Activated T-helper 2 cell treated with anti-CD3 and anti-CD28 coated beads, Interferon-gamma antibody, Interleukin-2, Interleukin-4, amounts not matched to agents 10 μg/mL and 5 μg/mL and 100 μg/mL, durations not matched to agents 14 hours and 24 hours and 36 hours (primary cell): ENCODE measurements around the gene HTT. TPM values are rescaled to one million over a fixed set of nuclear protein-coding genes. Genes with fewer than 3 reads are reported as not detected.
"Not testable (repeated sequence)": the region's sequence is repeated elsewhere in the genome, so short reads cannot be mapped to it uniquely, and the experiment has no call there.

ENCODE experiments used
- DNase-seq: peaks from one replicate; pipeline ENCODE4 v3.0.0; 2021; ENCODE audit warnings: low spot score
- H3K27ac Mint-ChIP-seq: one replicate; pipeline ENCODE4 v1.8.0; 2021; ENCODE audit warnings: mixed read lengths
- H3K27me3 Mint-ChIP-seq: one replicate; pipeline ENCODE4 v1.8.0; 2021; ENCODE audit warnings: low read depth, mixed read lengths
- H3K36me3 Mint-ChIP-seq: one replicate; pipeline ENCODE4 v1.8.0; 2021; ENCODE audit warnings: low read depth, mixed read lengths
- H3K4me1 Mint-ChIP-seq: one replicate; pipeline ENCODE4 v1.8.0; 2021; ENCODE audit warnings: low read depth, mixed read lengths
- H3K4me3 Mint-ChIP-seq: one replicate; pipeline ENCODE4 v1.8.0; 2021; ENCODE audit warnings: low read depth, mild to moderate bottlenecking, moderate library complexity, mixed read lengths
- H3K9me3 Mint-ChIP-seq: one replicate; pipeline ENCODE4 v1.8.0; 2021; ENCODE audit warnings: mixed read lengths
- intact Hi-C: fragments of 100-400 bp; cut with micrococcal nuclease; formaldehyde crosslinking; loops from one replicate; pipeline ENCODE4 v1.15.1; 2023
- total RNA-seq: library from RNA; stranded (reverse); gene quantifications from 2 replicates; pipeline ENCODE4 v1.2.3, GENCODE V29; 2022

The HTT gene
- total RNA-seq, 1 donor from 2014 or later, result 65.3 TPM

DNA sequence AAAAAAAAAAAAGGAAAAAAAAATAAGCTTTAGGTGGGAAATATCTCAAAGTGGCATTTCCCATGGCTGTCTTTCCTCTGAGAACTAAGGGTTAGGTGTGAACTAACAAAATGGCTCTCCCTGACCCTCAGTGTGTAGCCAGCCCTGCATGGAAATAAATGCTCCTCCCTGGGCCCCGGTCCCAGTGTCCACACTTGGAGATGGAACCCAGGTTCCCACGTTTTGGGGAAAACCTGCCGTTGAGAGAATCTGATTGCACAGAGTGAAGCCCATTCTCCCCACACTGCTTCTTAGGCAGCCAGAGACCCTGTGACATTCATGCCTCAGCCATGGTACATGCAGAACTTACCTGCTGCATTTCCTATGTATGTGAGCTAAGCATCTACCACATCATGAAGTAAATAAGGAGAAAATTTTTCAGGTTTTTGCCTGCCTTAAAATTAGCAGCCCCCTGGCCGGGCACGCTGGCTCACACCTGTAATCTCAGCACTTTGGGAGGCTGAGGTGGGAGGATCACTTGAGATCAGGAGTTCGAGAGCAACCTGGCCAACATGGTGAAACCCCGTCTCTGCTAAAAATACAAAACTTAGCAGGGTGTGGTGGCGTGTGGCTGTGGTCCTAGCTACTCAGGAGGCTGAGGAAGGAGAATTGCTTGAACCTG lies 34.6 kb upstream of the HTT start:
- intact Hi-C loops, result loop anchor here (5.0 kb wide), 1 partner anchor 78 kb away; the partner anchor contains the start of genes GRK4 and NOP14
- Mint-ChIP-seq H3K4me3 (no peak overlapping the region), H3K27me3 (peaks cover 3% of the 10 kb centered on the region), H3K36me3 (no peaks in the 10 kb centered on the region), H3K9me3 (no peaks in the 10 kb centered on the region), H3K4me1 (peaks cover 38% of the 10 kb centered on the region), H3K27ac (no peak overlapping the region)
- no peak for DNase-seq

DNA sequence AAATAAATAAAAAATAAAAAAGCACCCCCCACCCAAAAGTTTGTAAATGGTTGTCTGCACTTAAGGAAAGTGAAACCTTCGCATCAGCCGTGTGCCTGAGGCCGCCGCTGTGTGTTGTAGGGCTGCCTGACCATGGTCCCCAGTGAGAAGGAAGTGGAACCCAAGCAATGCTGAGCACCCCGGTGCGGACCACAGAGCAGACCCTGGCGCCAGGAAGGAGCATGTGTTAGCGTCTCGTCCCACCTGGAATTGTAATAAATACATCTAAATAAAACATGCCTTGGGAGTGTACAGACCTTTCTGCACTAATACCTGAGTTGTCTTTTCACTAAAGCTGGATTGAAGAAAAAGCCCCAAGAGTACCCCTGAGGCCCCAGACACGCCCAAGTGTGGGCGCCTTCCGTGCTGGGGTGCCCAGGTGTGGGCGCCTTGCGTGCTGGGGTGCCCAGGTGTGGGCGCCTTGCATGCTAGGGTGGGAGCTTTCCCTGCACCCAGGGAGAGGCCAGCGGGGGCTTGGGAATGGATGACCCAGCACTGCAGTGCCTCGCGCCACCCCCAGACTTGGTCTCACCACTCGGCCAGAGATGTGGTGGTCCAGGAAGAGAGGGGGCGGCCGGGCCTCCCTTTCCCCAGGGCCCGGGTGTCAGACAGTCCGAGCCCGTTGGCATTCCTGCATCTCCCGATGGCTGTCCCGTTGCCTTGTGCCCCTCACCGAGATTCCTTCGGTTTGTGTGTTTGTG lies 33.9 kb upstream of the HTT start:
- peak overlapping the region; percentile 74 for H3K27ac Mint-ChIP-seq
- intact Hi-C loops, result loop anchor here (1.0 kb wide), 1 partner anchor 34 kb away; the partner anchor contains the start of genes HTT and HTT-AS
- peaks cover 3% of the 10 kb centered on the region for H3K27me3 Mint-ChIP-seq
- H3K36me3 Mint-ChIP-seq, result peaks cover 5% of the 10 kb centered on the region
- peaks cover 45% of the 10 kb centered on the region for H3K4me1 Mint-ChIP-seq
- peaks cover 5% of the 10 kb centered on the region for H3K9me3 Mint-ChIP-seq
- DNase-seq, result no peak
- H3K4me3 Mint-ChIP-seq, result peak overlapping the region; percentile 84

DNA sequence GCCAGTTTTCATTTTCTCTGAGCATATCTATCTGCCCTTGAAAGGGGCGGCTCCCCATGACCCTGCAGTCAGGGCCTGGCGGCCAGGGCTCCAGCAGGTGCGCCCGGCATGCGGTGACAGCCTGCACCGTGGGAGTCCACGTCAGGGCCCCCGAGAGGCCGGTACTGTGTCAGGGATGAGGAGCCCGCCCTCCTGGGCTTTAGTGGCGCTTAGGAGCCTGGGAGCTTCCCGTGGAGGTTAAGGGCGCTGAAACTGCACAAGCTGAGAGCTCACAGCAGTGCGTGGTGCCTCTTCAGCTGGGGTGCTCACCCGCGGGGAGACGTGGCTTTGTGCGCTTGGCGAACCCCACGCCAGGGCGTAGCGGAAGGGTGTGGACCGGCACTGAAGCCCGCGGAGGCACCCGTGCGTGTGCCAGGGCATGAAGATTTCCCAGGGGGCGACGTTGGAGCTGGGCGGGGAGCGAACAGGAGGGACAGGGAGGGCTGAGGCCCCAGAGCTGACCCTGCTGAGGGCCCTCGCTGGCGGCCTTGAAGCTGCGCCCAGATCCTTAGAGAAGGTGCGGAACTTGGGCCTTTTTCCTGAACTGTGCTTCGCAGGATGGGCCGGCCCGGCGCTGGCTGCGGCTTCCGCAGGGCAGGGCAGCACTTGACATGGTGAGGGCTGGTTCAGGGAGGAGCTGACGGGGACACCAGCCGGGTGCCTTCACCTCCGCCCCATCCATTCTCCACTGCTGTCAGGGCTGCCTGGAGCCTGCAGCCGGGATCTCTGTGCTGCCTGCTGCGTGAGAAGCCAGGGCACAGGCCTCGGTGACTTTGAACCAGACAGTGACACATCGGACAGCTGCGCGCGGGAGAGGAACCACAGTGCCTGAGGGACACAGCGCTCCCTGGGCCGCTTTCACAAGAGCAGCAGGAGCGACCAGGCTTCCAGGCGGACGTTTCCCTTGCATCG lies 33.0 kb upstream of the HTT start:
- Mint-ChIP-seq H3K27me3 (peaks cover 3% of the 10 kb centered on the region), H3K4me3 (peak overlapping the region; percentile 84), H3K36me3 (peaks cover 7% of the 10 kb centered on the region), H3K9me3 (peaks cover 7% of the 10 kb centered on the region), H3K4me1 (peaks cover 47% of the 10 kb centered on the region), H3K27ac (peak overlapping the region; percentile 74)
- peak; percentile 43 for DNase-seq
- intact Hi-C loops, result loop anchor here (1.0 kb wide), 1 partner anchor 33 kb away; the partner anchor contains the start of genes HTT and HTT-AS

DNA sequence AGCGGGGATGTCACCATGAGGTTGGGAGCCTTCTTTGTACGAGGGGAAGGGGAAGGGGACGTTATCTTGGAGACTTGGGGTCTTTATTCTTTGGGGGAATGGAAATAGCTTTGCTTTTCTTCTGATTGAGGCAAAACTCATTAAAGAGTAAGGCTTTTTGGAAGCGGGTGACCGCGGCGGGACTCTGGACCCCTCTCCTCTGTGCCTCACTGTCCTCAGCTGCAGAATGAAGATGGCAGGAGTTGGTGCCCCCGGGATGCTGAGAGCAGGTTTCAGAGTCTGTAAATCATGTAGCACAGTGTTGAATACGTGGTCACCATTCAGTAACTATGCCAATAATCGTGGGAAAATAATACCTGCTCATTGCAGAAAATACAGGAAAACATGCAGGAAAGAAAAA lies 32.3 kb upstream of the HTT start:
- Mint-ChIP-seq H3K9me3 (peaks cover 7% of the 10 kb centered on the region), H3K27me3 (peaks cover 2% of the 10 kb centered on the region), H3K4me1 (peaks cover 43% of the 10 kb centered on the region), H3K4me3 (peak overlapping the region; percentile 84), H3K27ac (peak overlapping the region; percentile 71), H3K36me3 (peaks cover 7% of the 10 kb centered on the region)
- intact Hi-C loops, result no loop called here
- DNase-seq, result no peak

DNA sequence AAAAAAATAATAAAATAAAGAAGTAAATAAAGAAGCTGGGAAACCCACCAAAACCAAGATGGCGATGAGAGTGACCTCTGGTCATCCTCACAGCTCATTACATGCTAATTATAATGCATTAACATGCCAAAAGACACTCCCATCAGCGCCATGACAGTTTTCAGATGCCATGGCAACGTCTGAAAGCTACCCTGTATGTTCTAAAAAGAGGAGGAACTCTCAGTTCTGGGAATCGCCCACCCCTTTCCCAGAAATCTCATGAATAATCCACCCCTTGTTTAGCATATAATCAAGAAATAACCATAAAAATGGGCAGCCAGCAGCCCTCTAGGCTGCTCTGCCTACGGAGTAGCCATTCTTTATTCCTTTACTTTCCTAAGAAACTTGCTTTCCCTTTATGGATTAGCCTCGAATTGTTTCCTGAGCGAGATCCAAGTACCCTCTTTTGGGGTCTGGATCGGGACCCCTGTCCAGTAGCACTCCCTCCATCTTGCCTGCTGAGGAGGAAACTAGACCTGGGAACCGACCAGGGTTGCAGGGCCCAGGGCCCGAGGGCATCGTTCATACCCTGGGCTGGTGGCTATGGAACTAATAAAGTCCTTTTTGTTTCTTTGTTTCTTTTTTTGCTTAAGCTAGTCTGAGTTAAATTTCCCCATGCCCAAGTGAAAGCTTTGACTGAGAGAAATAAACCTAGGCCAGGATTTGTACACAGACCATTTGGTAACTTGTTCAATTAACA lies 31.0 kb upstream of the HTT start:
- peaks cover 43% of the 10 kb centered on the region for H3K4me1 Mint-ChIP-seq
- no peak overlapping the region for H3K4me3 Mint-ChIP-seq
- H3K27me3 Mint-ChIP-seq, result no peaks in the 10 kb centered on the region
- intact Hi-C loops, result no loop called here
- no peak overlapping the region for H3K27ac Mint-ChIP-seq
- DNase-seq, result no peak
- peaks cover 7% of the 10 kb centered on the region for H3K9me3 Mint-ChIP-seq
- H3K36me3 Mint-ChIP-seq, result peaks cover 7% of the 10 kb centered on the region

DNA sequence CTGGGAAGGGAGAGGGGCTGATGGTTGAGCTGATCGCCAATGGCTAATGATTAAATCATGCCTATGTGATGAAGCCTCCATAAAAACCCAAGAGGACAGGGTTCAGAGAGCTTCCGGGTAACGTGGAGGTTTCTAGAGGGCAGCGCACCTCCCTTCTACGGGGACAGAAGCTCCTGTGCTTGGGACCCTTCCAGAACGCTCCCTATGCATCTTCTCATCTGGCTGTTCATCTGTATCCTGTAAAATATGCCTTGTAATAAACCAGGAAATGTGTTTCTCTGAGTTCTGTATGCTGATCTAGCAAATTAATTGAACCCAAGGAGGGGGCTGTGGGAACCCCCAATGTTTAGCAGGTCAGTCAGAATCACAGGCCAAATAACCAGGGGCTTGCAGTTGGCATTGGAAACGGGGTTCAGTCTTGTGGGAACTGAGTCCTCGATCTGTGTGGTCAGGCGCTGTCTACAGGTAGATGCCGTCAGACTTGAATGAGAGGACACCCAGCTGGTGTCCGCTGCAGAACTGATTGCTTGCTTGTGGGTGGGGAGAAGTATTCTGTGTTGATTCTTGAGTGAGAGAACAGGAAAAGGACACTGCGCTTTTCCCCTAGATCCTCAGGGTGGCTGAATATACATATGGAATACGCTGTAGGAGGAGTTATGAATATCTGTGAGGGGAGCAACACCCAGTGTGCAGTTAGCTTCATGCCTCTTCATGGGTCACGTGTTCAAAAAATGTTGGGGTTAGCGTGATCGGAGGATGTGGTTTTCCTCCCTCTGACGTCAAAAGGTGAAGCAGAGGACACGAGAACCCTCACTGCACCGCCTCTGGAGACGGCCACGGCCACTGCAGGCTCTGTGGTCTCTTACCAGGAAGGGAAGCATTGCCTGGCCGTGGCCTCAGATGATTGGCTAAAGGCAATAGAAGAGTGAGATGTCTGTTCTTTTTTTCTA lies 29.3 kb upstream of the HTT start:
- Mint-ChIP-seq H3K4me1 (peaks cover 43% of the 10 kb centered on the region), H3K36me3 (peaks cover 7% of the 10 kb centered on the region)
- intact Hi-C loops, result loop anchor here (5.0 kb wide), 2 partner anchors 42 to 298 kb away; no protein-coding TSS in a partner anchor

DNA sequence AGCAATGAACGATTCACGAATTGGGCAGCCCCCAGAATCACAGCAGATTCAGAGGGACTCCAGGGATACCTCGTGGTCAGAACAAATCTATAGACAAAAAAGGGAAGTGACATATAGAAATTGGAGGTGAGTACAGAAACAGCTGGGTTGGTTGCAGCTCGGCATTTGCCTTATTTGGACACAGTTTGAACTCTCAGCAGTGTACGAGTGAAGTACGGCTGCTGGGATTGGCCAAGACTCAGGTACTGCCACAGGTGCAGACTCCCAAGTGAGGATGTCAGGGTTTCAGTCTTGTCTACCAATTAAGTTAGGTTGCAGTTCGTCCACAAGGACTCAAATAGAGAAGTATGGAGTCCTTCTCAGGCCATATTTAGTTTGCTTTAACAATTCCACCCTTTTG lies 28.3 kb upstream of the HTT start:
- no peak for DNase-seq
- intact Hi-C loops, result loop anchor here (2.0 to 5.0 kb wide), 3 partner anchors 41 to 299 kb away; no protein-coding TSS in a partner anchor
- H3K36me3 Mint-ChIP-seq, result peaks cover 7% of the 10 kb centered on the region
- no peak overlapping the region for H3K4me3 Mint-ChIP-seq
- H3K9me3 Mint-ChIP-seq, result peaks cover 7% of the 10 kb centered on the region
- peaks cover 5% of the 10 kb centered on the region for H3K27me3 Mint-ChIP-seq
- H3K4me1 Mint-ChIP-seq, result peaks cover 38% of the 10 kb centered on the region
- H3K27ac Mint-ChIP-seq, result no peak overlapping the region

More for the DNA sequence above, 29.3 kb upstream of the HTT start:
- DNase-seq, result peak; percentile 80
- Mint-ChIP-seq H3K27me3 (peaks cover 5% of the 10 kb centered on the region), H3K9me3 (peaks cover 7% of the 10 kb centered on the region), H3K4me3 (peak overlapping the region; percentile 31), H3K27ac (peak overlapping the region; percentile 82)

DNA sequence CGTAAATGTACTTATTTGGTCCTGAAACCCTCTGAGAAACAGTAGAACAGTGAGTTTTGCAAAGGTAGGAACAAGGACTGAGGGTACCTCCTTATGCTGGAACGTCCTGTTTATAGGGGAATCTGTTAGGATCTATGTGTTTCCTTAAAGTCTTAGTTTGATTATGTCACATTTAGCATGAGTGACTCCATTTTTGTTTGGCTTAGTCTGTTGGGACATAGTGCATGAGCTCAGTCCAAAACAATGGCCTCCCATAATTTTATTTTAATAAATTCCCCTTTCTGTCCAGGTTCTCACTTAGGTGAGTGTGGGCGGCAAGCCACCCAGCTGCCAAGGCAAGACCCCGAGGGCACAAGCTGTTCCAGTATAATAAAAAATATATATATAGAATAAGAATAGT lies 27.9 kb upstream of the HTT start:
- peaks cover 7% of the 10 kb centered on the region for H3K9me3 Mint-ChIP-seq
- peaks cover 37% of the 10 kb centered on the region for H3K4me1 Mint-ChIP-seq
- H3K27ac Mint-ChIP-seq, result no peak overlapping the region
- intact Hi-C loops, result loop anchor here (1.0 to 5.0 kb wide), 4 partner anchors 28 to 299 kb away; partner anchors contain the start of genes HTT and HTT-AS
- H3K27me3 Mint-ChIP-seq, result peaks cover 6% of the 10 kb centered on the region
- no peak for DNase-seq
- no peak overlapping the region for H3K4me3 Mint-ChIP-seq
- peaks cover 7% of the 10 kb centered on the region for H3K36me3 Mint-ChIP-seq

DNA sequence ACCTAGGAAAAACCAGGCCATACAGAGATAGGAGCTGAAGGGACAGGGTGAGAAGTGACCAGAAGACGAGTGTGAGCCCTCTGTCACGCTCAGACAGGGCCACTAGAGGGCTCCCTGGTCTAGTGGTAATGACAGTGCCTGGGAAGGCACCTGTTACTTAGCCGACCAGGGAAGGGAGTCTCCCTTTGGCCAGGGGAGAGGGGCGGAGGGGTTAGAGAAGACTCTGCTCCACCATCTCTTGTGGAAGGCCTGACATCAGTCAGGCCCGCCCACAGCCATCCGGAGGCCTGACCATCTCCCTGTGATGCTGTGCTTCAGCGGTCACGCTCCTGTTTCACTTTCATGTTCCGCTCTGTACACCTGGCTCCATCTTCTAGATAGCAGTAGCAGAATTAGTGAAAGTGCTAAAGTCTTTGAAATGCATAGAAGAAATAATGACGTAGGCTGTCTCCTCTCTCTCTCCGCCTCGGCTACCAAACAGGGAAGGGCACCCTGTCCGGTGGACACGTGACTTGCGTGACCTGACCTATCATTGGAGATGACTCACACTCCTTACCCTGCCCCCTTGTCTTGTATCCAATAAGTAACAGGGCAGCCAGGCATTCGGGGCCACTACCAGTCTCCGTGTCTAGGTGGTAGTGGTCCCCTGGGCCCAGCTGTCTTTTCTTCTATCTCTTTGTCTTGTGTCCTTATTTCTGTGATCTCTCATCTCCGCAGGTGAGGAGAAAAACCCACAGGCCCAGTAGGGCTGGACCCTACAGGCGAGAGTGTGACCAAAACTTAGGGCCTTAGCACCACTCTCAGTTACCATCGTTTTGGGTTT lies 26.8 kb upstream of the HTT start:
- Mint-ChIP-seq H3K4me1 (peaks cover 27% of the 10 kb centered on the region), H3K27me3 (peaks cover 8% of the 10 kb centered on the region), H3K4me3 (peak overlapping the region; percentile 9), H3K36me3 (peaks cover 7% of the 10 kb centered on the region), H3K27ac (peak overlapping the region; percentile 67), H3K9me3 (peaks cover 7% of the 10 kb centered on the region)
- DNase-seq, result peak; percentile 83
- intact Hi-C loops, result loop anchor here (1.0 to 5.0 kb wide), 4 partner anchors 27 to 300 kb away; partner anchors contain the start of genes HTT and HTT-AS

DNA sequence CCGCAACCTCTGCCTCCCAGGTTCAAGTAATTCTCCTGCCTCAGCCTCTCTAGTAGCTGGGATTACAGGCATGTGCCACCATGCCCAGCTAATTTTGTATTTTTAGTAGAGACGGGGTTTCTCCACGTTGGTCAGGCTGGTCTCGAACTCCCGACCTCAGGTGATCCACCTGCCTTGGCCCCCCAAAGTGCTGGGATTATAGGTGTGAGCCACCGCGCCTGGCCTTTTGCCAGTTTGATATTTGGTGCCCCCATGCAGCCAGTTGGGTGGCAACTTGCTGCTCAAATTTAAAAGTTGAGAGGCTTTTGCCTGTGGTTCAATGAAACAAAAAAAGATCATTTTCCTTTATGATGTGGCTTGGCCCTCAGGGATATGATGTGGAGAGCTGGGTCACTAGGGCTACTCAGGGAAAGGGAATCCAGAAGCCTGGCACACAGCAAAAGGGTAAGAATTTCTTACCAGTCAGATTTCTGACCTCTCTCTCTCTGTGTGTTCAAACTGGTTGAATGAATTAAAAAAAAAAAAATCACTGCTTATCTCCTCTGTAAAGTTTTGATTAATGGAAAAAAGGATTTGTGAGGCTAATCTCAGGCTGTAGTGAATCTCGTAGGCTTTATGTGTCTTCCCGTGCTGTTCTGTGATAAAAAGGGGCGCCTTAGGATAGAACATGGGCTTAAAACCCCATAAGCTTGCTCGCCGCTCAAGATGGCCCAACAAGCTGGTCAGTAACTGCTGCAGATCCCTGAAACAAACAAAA lies 23.2 kb upstream of the HTT start:
- H3K27me3 Mint-ChIP-seq, DNase-seq, H3K27ac Mint-ChIP-seq, H3K36me3 Mint-ChIP-seq, intact Hi-C loops, H3K4me3 Mint-ChIP-seq: not testable (repeated sequence)
- Mint-ChIP-seq H3K4me1 (peaks cover 13% of the 10 kb centered on the region), H3K9me3 (peaks cover 18% of the 10 kb centered on the region)
